Astrocyte (in vitro differentiated cells and primary cell): Measurements from ENCODE around the gene RHOBTB1.

ENCODE experiments used
- EZH2 ChIP-seq: IDR thresholded peaks from 2 replicates; pipeline ENCODE4 v1.6.1; 2012; ENCODE audit warnings: mild to moderate bottlenecking, low read length, inconsistent platforms; ENCODE audit not compliant: insufficient read depth
- TF ChIP-seq, protein P1 (sequence below): IDR thresholded peaks from 2 replicates; pipeline ENCODE4 v1.5.1; 2011; ENCODE audit warnings: low read depth, mild to moderate bottlenecking, inconsistent platforms, low read length, moderate library complexity; ENCODE audit not compliant: insufficient read depth

GRCh38 chr10:60820093-60820754, 123.8 kb downstream of the RHOBTB1 start:
- no peak for TF ChIP-seq EZH2
- TF ChIP-seq, protein P1, sequence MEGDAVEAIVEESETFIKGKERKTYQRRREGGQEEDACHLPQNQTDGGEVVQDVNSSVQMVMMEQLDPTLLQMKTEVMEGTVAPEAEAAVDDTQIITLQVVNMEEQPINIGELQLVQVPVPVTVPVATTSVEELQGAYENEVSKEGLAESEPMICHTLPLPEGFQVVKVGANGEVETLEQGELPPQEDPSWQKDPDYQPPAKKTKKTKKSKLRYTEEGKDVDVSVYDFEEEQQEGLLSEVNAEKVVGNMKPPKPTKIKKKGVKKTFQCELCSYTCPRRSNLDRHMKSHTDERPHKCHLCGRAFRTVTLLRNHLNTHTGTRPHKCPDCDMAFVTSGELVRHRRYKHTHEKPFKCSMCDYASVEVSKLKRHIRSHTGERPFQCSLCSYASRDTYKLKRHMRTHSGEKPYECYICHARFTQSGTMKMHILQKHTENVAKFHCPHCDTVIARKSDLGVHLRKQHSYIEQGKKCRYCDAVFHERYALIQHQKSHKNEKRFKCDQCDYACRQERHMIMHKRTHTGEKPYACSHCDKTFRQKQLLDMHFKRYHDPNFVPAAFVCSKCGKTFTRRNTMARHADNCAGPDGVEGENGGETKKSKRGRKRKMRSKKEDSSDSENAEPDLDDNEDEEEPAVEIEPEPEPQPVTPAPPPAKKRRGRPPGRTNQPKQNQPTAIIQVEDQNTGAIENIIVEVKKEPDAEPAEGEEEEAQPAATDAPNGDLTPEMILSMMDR: peak; percentile 49
